HK-2 (cell line): ENCODE results near the gene WDFY2.
"Not testable (repeated sequence)": the region's sequence is repeated elsewhere in the genome, so short reads cannot be mapped to it uniquely, and the experiment has no call there.

ENCODE experiments used
- DNase-seq: peaks from one replicate; pipeline ENCODE4 v3.0.0-alpha.2; 2018; ENCODE audit not compliant: unreplicated experiment

WDFY2 gene

GRCh38 chr13:51632591-51633362 is 48.5 kb downstream of the WDFY2 start:
- no peak for DNase-seq

GRCh38 chr13:51635137-51635878 is 51.0 kb downstream of the WDFY2 start:
- DNase-seq: no peak

- DNase-seq: no peak
Observed at GRCh38 chr13:51636349-51636890, 52.2 kb downstream of the WDFY2 start.

DNA sequence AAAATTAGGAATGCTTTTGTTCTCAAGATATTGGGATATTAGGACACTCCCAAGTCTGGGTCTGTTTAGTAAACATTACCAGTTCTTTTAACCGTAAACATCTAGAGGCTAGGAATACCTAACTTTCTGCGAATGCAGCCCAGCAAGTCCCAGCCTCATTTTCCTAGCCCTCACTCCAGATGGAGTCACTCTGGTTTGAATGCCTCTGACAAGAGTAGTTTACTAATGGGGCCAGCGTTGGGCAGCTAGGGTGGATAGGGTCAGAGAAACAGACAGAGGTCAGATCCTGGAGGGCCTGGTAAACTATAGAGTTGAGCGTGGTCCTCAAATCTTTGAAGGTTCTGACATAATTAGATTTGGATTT is 53.6 kb downstream of the WDFY2 start:
- no peak for DNase-seq

- DNase-seq: no peak
Observed at GRCh38 chr13:51638216-51638871, 54.1 kb downstream of the WDFY2 start.

GRCh38 chr13:51639171-51639570 is 54.9 kb downstream of the WDFY2 start:
- DNase-seq: no peak

DNA sequence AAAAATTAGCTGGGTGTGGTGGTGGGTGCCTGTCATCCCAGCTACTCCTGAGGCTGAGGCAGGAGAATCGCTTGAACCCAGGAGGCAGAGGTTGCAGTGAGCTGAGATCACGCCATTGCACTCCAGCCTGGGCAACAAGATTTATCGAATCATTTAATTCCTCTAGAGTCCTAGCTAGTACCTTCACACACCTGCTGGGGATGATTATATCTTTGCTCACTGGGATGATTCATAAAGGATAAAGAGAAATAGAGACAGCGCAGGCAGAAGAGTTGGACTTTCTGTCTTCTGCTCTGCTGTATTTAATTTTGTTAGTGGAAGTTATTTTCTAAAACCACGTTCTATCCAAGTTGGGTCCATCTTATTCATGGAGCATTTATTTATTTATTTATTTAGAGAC is 56.4 kb downstream of the WDFY2 start:
- not testable (repeated sequence) for DNase-seq

- DNase-seq: peak; percentile 41
Observed at GRCh38 chr13:51643105-51643881, 59.0 kb downstream of the WDFY2 start.

DNA sequence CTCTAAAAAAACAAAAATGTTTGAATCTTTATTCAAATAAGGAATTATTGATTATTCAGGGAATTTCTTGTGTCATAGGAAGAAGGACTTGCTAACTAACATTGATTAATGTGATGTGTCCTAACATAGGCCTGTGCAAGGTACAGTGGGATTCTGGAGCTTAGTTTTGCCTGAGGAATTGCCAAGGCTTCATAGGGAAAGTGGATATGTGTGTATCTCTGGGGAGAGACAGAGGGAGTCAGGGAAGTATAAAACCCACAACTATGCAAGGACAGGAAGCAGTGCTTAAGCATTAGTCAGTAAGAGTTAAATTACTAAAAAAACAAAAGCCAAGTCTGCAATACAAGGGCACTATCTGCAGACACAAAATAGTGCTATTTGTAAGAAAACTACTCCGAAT is 59.6 kb downstream of the WDFY2 start:
- peak; percentile 22 for DNase-seq

DNA sequence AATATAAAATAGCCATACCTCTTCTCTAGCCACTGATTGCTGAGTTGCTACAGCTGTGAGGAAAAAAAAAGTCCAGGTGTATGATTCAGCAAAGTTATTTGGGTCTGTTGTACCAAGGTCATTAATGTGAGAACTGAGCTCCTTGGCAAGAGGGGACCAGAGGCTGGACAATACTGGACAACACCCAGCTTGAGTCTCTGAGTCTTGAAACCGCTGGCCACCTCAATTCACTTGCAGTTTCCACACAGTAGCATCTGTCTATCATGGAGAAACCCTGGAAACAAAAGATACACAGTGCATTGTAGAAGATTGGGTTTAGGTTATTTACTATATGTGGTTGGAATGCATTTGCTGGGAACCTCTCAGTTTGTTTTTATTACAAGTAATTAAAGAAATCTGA is 60.4 kb downstream of the WDFY2 start:
- no peak for DNase-seq

DNA sequence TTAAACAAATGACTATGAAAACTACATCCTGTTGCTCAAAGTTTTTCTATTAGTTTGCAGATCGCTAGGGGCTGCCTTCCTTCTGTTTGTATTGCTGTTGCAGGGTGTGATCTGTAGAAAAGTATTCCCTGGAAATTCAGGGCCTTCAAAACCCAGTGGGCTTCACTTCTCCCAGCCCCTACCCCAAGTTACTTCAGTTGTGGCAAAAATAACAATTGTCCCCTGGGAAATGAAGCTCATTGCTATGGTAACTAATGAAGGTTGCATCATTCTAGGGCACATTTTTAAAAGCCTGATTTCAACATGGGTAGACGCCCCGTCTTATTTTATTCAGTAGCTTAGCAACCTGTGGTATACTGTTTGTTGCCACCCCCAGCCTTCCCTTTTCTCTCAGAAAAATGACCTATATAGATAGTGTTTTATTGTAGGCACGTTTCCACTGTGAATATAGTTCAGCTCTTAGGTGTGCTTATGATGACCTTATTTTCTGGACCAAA is 60.9 kb downstream of the WDFY2 start:
- DNase-seq: no peak

DNA sequence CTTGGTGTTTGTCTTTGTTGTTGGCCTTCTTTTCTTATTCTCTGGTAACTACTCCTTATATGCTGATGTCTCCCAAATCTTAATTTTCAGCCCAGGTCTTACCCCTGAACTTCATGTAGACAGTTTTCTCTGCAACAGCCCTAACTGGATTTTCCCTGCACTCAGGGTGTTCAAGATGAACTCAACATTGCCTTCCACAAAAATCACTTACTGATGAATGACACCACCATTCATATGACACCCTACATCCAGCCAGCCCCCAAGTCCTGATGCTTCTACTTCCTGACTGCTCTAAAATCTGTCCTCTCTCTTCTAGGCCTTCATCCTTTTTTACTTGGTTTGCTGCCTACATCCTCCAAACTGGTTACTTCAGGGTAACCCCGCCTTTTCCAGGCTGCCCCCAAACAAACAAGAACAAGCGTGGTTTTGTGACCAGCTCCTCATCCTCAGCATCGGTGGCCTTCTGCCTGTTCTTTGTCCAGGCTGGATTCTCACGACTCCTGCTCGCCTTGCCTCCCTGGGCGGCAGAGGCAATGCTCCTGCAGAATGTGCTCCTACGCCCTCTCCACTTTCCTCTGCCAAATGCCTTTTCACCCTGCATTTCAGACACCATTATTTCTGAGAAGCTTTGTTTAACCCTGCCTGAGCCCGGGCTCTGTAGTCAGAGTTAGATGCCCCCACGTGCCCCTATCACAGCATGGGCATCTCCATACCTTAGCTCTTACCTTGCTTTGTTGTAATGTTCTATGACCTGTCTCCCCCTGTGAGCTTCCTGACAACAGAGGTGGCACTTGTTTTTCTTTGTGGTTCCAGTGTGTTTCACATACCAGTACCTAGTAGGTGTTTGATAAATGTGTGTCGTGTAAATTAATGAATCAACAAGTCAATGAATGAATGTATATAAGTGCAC is 61.8 kb downstream of the WDFY2 start:
- no peak for DNase-seq

DNA sequence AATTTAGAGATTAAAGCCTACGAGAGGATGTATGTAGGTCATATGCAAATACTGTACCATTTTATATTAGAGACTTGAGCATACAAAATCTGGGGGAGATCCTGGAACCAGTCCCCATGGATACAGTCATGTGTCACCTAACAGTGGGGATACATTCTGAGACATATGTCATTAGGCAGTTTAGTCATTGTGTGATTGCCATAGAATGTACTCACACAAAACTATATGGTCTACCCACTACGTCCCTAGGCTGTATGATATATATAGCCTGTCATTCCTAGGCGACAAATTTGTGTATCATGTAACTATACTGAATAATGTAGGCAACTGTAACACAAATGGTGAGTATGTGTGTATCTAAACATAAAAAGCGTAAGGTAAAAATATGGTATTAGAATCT is 62.8 kb downstream of the WDFY2 start:
- no peak for DNase-seq

GRCh38 chr13:51652193-51652592 is 67.9 kb downstream of the WDFY2 start:
- DNase-seq: not testable (repeated sequence)

- DNase-seq: no peak
Observed at GRCh38 chr13:51659276-51660127, 75.2 kb downstream of the WDFY2 start.

DNA sequence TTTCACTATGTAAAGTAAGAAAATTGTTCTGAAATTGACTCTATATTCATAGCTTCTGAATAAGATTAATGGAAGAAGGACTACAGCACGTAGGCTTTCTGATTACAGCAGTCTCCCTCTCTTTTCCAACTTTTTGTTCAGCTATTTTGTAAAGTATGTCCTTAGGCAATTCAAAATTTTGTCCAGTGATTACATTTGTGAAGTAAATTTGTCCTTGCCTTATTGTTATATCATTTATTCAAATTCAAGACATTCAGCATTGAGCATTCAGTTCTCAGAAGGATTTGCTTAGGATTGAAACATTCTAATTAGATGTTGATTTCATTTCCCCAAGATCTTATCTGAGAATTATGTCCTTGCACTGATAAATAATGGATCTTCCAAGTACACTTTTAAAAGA is 76.6 kb downstream of the WDFY2 start:
- DNase-seq: no peak

DNA sequence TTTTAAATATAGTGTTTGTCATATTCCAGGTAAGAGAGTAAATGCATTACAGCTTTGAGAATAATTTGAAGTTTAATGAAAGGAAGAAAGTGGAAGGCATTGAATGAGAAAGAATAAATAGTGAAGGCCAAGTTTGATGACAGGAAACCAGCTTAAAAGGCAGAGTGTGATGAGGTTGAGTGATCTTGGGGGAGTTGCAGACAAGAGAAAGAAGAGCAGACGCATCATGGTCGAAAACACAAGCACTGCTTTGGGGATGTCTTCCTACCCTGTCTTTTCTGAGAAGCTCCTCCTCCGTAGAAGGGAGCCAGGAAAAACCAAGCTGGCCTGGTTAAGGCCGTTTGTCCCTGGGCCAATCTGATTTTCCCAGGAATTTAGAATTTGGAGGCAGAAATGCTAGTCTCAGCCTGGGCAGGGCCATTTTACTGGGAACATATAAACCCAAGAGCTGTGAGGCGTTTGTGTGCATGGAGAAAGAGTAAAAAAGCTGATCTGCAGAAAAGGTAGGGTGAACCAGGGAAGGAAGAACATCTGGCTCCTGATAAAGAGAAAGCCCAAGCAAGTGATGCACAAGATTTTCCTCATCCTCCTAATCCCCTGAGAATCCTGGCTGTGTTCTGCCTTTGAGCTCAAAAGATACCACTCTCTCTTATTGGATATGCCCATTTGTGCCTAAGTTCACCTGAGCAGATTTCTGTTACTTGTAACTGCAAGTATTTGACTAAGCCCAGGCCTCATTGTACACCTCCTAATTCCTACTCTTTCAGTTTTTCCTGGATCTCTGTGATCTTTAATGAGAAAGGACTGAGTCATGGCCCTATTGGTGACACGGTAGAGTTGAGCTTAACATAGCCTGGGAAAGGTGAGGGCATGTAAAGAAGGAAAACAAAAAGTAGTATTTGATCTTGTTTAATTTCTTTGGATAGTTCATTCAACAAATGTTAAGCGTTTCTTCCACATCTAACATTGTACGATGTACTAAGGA is 80.0 kb downstream of the WDFY2 start:
- DNase-seq: no peak

DNA sequence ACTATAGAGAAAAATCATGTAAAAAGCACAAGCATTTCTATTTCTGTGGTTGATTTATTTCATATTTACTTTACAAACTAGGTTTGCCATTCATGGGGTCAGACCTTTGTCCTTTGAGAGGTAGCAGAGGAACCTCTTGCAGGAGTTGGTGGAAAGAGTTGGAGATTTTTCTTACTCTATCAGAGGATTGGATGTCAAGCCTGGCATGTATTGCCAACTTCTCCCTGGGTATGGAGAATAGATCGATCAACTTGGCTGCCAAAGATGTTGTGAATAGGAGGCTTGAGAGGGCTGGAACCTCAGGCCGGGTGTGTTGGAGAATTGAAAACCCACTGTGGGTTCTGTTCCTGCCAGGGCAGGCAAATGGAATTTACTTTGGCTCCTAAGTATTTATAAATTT is 81.2 kb downstream of the WDFY2 start:
- no peak for DNase-seq
